H1 (cell line): Measurements from ENCODE around the gene SLX4. TPM values are rescaled to one million over a fixed set of nuclear protein-coding genes. Genes with fewer than 3 reads are reported as not detected.

Experiments
- TAF1 ChIP-seq: IDR thresholded peaks from 2 replicates; pipeline ENCODE4 v1.6.1; 2011; ENCODE audit warnings: mild to moderate bottlenecking, low read depth, low read length
- TBP ChIP-seq: IDR thresholded peaks from 2 replicates; pipeline ENCODE4 v1.6.1; 2011; ENCODE audit warnings: low read depth, low read length, improper control_type of control experiment
- polyA plus RNA-seq, 7 experiments: library from polyadenylated mRNA; depleted of rRNA in 3 of 7; stranded (reverse) in 5 of 7; unstranded in 2 of 7; fragments of >200 nt in 5 of 7; fragments of 200-250 nt in 2 of 7; gene quantifications; 1 replicate in 5 of 7; 2 replicates in 1 of 7; 4 replicates in 1 of 7; pipeline versions ENCODE4 v1.2.1 to v1.2.3, GENCODE V29; 2011 to 2013; ENCODE audit warnings: missing spikeins in 2 of 7, mixed read lengths in 2 of 7
- total RNA-seq: library from RNA; stranded (reverse); fragmentation: NEBNext Ultra II Directional; extraction: Animal tissue kit (Norgen Biotek cat#: 25700); gene quantifications from 2 replicates; pipeline ENCODE4 v1.2.1, GENCODE V29; 2021

Gene SLX4
- total and polyA plus RNA-seq, 2 of the 8 experiments (the other 6 are each of a cell fraction or from before 2014, with no cell fraction given), result 4.4 to 11.4 TPM

GRCh38 chr16:3645108-3645503 lies 33.7 kb upstream of the SLX4 start (continued):
- TF ChIP-seq TAF1 (no peak), TBP (no peak)
